ENCODE data around the gene ARHGAP15. TPM values are rescaled to one million over a fixed set of nuclear protein-coding genes. Genes with fewer than 3 reads are reported as not detected.

Gene ARHGAP15
- total RNA-seq, 1 experiment from 2014 or later, result 0.26 TPM

DNA sequence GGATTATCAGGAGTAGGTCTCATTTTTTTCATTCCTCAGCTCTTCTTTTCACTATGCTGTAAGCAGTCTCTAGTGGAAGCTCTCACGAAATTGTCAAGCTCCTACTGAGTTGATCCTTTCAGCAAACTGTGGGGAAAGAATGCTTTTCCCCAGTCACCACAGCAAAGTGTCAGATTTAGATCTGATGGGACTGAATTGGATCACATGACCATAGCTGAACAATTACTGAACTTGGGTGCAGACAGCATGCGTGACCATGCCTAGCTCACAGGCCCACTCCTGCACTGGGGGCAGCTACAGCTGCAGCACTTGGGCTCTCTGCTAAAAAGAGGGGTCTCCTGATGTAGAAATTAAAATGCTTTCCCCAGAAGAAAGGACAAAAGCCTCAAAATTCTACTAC lies 3.1 kb downstream of the ARHGAP15 start:
- Histone ChIP-seq H3K4me1 (no peaks in the 10 kb centered on the region), H3K36me3 (no peaks in the 10 kb centered on the region), H3K27me3 (no peaks in the 10 kb centered on the region), H3K4me3 (no peak overlapping the region), H3K9me3 (replicated peaks) (no peaks in the 10 kb centered on the region; the same call in 1 of the 2 replicates), H3K27ac (no peak overlapping the region)
- DNase-seq, result no peak

DNA sequence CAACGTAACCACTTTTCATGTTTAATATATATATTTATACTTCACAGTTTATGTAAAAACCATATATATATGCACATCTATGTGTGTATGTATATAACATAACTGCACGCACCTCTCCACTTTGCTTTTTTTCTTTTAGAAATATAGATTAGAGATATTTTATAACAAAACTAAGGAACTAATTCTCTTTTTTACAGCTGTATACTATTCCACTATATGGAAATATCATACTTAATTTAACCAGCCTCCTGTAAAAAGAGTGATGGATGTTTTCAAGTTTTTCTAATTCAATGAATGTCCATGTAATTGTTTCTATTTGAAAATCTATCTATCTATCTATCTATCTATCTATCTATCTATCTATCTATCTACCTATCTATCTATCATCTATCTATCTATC lies 4.6 kb downstream of the ARHGAP15 start:
- Histone ChIP-seq H3K9me3 (replicated peaks) (no peaks in the 10 kb centered on the region; the same call in 1 of the 2 replicates), H3K36me3 (no peaks in the 10 kb centered on the region), H3K4me1 (no peaks in the 10 kb centered on the region), H3K27ac (no peak overlapping the region), H3K27me3 (no peaks in the 10 kb centered on the region), H3K4me3 (no peak overlapping the region)
- DNase-seq, result no peak

DNA sequence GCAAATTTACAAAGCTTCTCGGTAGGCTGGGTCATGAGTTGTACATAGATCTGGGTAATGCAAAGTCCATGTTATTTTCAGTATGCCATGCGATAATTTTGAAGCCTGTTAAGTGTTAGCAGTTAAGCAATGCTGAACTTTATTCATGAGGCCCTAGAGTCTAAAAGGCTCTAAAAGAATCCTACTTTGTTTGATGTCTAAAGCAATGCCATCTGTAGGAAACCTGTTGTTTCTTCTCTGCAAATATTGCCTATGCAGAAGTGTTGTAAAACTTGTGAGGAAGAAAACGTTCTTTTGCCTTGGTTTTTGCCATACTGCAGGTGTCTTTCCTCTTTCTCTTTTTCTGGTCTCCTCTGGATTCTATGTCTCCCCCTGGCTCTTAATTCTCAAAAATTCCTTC lies 9.1 kb downstream of the ARHGAP15 start:
- Histone ChIP-seq H3K27ac (no peak overlapping the region), H3K4me3 (no peak overlapping the region), H3K9me3 (replicated peaks) (no peaks in the 10 kb centered on the region), H3K4me1 (no peaks in the 10 kb centered on the region), H3K36me3 (no peaks in the 10 kb centered on the region), H3K27me3 (no peaks in the 10 kb centered on the region)
- DNase-seq, result no peak

DNA sequence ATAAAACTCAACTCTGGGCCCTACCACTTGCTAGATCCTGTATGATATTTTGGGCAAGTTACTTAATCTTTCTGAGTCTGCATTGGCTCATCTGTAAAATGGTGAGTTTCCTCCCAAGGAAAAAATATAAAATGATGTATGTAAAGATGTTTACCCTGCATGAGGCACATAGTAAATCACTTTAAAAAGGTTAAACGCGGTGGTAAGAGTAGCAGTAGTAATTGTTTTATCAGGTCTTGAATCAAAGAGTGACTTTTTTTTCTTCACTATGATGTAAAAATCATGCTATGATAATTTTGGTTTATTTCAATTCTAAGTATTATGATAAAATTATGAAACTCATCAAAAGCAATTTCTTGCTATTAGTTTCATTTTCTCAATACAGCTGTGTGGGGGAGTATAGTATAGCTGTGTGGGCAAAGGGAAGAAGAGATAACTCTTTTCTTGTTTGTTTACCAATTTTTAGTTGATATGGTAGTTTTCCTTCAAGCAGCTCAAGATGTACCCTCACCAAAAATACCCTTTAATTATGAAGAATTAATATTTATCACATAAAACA lies 10.7 kb downstream of the ARHGAP15 start:
- no peaks in the 10 kb centered on the region for H3K27me3 ChIP-seq
- no peaks in the 10 kb centered on the region for H3K36me3 ChIP-seq
- no peaks in the 10 kb centered on the region for H3K9me3 ChIP-seq (replicated peaks)
- no peak overlapping the region for H3K4me3 ChIP-seq
- DNase-seq, result no peak
- H3K27ac ChIP-seq, result no peak overlapping the region
- H3K4me1 ChIP-seq, result no peaks in the 10 kb centered on the region

DNA sequence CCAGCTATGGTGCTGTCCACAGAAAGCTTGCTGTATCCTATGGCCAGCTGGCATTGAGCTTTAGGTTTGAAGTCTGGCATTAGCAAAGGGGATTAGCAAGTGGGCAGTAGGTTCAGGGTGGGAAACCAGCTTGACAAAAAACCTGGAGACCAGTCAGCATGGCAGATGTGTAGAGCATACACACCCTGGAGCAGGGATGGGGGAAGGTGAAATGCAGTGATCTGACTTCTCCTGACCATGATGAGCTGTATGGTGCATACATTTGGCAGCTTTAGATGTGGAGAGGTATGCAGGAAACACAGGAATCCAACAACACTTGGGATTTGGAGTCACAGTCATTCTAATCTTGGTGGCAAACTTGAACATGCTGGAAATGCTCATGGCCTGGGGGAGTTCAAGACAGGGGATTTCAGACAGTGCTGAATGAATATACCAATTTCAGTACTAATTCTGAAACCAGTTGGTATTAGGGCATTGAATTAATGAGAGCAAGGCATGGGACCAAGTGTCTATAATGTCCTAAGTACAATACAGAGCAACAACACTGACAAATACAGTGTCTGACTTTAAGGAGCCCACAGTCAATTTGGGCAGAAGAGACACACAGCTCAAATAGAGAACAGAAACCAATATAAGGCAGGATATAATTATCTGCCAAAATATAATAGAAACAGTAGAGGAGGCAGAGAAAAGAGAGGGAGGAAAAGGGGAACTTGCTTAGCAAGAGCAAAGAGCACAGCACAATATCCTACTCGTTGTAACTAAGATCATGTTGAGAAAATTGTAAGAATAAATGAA lies 11.8 kb downstream of the ARHGAP15 start:
- no peaks in the 10 kb centered on the region for H3K27me3 ChIP-seq
- no peaks in the 10 kb centered on the region for H3K9me3 ChIP-seq (replicated peaks)
- H3K27ac ChIP-seq, result no peak overlapping the region
- no peak for DNase-seq
- H3K4me3 ChIP-seq, result no peak overlapping the region
- no peaks in the 10 kb centered on the region for H3K4me1 ChIP-seq
- no peaks in the 10 kb centered on the region for H3K36me3 ChIP-seq

DNA sequence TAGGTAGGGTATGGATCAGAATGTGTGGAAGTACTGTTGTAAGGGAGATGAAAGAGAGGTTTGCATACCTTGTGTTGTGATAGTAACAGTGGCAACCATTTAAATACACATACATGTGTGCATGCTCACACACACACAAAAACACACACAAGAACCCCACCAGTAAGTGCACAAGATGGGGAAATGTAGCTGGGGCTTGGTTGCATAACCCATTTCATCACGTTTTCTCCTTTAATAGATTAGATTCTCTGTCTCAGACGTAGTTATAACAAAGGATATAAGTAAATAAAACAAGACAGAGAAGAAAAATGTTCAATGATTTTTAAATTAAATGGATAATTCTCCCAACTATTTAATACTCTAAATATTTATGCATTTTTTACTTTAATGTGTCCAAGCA lies 13.4 kb downstream of the ARHGAP15 start:
- no peak overlapping the region for H3K4me3 ChIP-seq
- H3K9me3 ChIP-seq (replicated peaks), result no peaks in the 10 kb centered on the region
- no peaks in the 10 kb centered on the region for H3K36me3 ChIP-seq
- H3K27me3 ChIP-seq, result peaks cover 3% of the 10 kb centered on the region; the same call in 1 of the 2 replicates
- DNase-seq, result no peak
- no peak overlapping the region for H3K27ac ChIP-seq
- no peaks in the 10 kb centered on the region for H3K4me1 ChIP-seq

DNA sequence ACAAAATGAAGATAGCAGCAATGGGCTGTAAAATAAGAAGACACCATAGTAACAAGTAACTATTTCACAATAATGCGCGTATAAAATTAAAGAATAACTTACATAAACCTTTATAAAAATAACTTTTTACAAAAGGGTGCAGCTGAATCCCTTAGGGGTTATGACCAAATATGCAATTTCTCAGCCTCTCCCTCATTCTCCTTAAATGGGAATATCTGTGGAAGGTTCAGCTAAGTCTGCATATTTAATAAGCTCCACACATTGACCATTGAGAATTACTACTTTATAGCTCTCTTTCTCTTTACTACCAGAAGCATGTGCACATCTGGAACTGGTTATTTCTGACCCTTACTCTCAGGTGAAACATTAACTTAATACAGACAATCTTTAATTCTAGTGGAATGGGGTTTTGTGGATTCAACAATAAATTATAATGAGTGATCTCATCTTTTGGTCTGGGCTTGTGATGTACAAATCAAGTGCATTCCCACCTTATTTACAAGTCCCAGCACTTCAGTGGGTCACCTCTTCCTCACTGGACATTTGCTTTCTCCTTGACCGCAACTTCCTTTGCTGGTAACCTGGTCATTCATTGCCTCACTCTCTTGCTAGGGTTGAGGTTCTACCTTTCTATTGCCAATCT lies 15.7 kb downstream of the ARHGAP15 start:
- H3K27me3 ChIP-seq, result peaks cover 3% of the 10 kb centered on the region; the same call in 1 of the 2 replicates
- no peaks in the 10 kb centered on the region for H3K36me3 ChIP-seq
- no peak for DNase-seq
- no peak overlapping the region for H3K4me3 ChIP-seq
- H3K27ac ChIP-seq, result no peak overlapping the region
- H3K9me3 ChIP-seq (replicated peaks), result no peaks in the 10 kb centered on the region
- no peaks in the 10 kb centered on the region for H3K4me1 ChIP-seq

DNA sequence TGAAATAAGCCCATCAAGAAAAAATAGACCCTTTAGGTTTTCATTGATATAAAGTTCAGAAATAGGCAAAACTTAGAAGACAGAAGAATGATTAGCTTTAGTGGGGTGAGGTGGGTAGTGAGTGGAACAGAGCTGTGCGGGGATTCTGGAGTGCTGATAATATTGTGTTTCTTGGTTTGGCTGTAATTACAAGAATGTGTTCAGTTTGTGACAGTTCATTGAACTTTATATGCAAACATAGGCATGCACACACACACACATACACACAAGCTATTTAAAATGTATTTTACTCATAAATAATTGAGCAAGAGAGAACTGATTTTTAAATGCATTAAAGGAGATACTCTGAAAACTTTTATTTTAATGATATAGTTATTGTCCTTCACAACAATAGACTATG lies 17.1 kb downstream of the ARHGAP15 start:
- Histone ChIP-seq H3K4me3 (no peak overlapping the region), H3K9me3 (replicated peaks) (no peaks in the 10 kb centered on the region), H3K27ac (no peak overlapping the region), H3K36me3 (no peaks in the 10 kb centered on the region), H3K27me3 (peaks cover 3% of the 10 kb centered on the region; the same call in 1 of the 2 replicates), H3K4me1 (no peaks in the 10 kb centered on the region)
- DNase-seq, result no peak

DNA sequence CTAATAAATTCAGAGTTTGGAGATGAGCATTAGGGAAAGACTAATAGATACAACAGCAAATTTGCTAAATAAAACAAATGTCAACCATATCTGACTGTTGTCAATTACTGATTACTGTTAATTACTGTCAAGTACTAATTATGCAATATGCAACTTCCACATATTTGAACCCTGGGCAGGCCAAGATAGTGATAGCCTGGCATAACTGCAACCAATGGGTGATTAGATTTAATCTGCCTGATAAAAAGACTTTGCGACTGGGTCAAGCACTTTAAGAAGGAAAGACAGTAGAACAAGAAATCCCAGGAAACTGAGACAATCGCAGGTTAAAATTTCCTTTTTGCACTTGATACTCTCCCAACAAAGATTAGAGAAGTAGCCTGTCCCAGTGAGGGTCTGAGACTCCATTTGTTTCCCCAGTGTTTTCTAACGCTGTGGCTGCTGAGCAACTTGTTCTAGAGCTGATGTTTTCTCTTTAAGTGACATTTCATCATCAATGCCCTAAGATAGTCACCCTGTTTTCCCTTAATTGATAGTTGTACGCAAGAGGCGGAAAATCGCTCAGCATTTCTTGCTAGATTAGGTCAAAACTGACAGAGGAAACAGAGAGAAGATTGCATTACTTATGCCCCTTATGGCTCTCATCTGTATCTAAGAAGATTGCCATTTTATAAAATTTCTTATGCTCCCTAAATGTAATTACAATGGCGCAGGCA lies 17.8 kb downstream of the ARHGAP15 start:
- no peaks in the 10 kb centered on the region for H3K9me3 ChIP-seq (replicated peaks)
- no peak overlapping the region for H3K4me3 ChIP-seq
- H3K27ac ChIP-seq, result no peak overlapping the region
- H3K27me3 ChIP-seq, result peaks cover 3% of the 10 kb centered on the region; the same call in 1 of the 2 replicates
- no peak for DNase-seq
- no peaks in the 10 kb centered on the region for H3K4me1 ChIP-seq
- H3K36me3 ChIP-seq, result no peaks in the 10 kb centered on the region

DNA sequence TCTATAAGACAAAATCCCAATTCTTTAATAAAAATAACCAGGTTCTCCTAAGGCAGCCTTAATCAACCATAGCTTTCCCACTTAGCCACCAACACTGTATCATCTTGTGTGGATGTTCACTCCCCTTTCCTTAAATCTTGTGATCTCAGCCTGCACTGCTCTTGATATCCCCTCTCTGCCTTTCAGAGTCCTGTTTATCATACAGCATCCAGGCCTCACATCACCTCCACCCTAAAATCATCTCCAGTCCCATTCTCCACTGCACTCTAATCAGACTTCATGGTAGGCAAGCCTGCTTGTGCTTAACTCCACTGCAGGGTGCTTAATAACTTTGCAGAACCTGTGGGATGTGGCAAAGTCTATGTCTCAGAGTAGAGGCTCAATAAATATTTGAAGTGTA lies 18.8 kb downstream of the ARHGAP15 start:
- Histone ChIP-seq H3K27me3 (peaks cover 3% of the 10 kb centered on the region; the same call in 1 of the 2 replicates), H3K4me3 (no peak overlapping the region), H3K4me1 (no peaks in the 10 kb centered on the region), H3K36me3 (no peaks in the 10 kb centered on the region), H3K27ac (no peak overlapping the region), H3K9me3 (replicated peaks) (no peaks in the 10 kb centered on the region)
- DNase-seq, result no peak

DNA sequence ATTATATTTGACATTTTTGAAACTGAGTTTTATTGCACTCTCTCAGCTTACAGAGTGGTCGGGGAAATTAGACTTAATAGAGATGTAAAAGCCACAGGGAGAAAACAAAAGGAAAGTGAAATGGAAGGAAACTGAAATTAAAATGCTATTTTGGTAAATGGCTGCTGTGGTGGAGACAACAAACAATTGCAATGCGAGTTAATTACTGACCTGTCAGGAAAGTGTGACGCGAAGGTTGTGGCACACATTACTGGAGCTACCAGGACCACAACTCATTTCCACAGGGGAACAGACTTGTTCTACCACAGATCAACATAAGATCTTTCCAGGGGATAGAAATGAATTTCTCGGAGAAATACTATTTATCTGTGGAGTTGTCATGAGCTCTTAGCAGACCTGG lies 19.5 kb downstream of the ARHGAP15 start:
- Histone ChIP-seq H3K9me3 (replicated peaks) (no peaks in the 10 kb centered on the region), H3K27ac (no peak overlapping the region), H3K27me3 (peaks cover 3% of the 10 kb centered on the region; the same call in 1 of the 2 replicates), H3K4me1 (no peaks in the 10 kb centered on the region), H3K36me3 (no peaks in the 10 kb centered on the region), H3K4me3 (no peak overlapping the region)
- DNase-seq, result no peak

DNA sequence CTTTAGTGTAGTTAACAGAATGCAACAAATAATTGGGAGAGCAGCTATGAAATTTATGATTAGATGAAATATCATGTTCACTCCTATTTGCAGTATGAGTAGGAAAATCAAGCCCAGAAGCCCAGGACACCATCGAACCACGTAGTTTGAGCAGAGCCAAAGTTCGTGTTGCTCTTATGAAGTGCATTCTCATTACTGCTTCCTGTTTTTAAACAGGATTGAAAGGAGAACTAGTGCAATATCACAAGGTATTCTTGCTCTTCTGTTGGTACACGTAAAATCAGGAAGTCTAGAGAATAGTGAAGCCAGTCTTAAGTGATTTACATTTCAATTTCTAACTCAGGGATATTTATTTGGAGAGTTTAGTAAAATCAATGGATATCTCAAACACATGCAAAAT lies 21.1 kb downstream of the ARHGAP15 start:
- peaks cover 3% of the 10 kb centered on the region; the same call in 1 of the 2 replicates for H3K27me3 ChIP-seq
- H3K4me1 ChIP-seq, result no peaks in the 10 kb centered on the region
- no peaks in the 10 kb centered on the region for H3K9me3 ChIP-seq (replicated peaks)
- DNase-seq, result no peak
- H3K4me3 ChIP-seq, result no peak overlapping the region
- no peak overlapping the region for H3K27ac ChIP-seq
- no peaks in the 10 kb centered on the region for H3K36me3 ChIP-seq

DNA sequence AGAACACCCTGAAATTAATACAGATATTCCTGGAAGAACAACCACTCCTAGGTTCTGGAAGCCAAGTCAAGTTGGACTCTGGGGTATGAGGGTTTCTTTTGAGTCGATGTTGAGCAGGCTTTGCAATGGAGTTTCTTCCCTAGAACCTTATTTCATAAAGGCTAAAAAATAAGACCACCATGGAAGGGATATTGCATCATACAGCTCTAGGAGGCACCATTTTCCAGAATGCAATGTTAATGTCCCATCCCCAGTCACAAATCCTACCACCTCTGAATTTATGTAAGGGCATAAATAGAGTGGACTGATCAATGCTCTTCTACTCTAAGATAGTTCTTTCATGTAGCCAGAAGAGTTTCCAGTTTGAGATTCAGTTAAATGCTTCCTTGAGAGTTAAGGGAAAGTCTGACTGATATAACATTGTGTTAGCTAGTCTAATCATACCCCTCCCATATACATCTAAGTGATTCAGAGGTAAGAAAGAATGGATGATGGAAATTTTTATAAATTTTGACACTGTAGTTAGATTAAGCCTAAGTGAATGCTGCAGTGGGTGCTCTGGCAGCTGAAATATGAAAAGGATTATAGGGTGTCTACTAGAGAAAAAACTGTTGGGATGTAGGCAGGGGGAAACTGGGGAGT lies 22.0 kb downstream of the ARHGAP15 start:
- no peak overlapping the region for H3K27ac ChIP-seq
- no peak overlapping the region for H3K4me3 ChIP-seq
- no peaks in the 10 kb centered on the region for H3K36me3 ChIP-seq
- H3K9me3 ChIP-seq (replicated peaks), result no peaks in the 10 kb centered on the region
- H3K4me1 ChIP-seq, result no peaks in the 10 kb centered on the region
- H3K27me3 ChIP-seq, result peaks cover 3% of the 10 kb centered on the region; the same call in 1 of the 2 replicates
- no peak for DNase-seq

DNA sequence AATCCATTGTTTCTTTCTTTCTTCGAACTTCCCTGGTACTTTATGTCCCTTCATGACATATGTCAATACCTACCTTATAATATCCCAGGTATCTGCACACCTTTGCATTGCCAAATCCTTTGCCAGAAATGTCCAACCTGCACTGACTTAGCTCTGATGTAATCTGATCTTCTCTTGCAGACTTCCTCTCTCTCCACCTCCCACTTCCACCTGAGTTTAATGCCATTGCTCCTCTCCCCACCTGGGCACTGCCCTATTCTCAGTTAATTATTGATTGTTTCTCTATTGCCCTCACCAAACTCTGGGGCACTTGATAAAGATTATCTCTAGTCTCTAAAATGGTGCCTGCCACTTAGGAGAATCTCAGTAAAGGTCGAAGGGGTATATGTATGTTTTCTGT lies 23.0 kb downstream of the ARHGAP15 start:
- Histone ChIP-seq H3K27ac (no peak overlapping the region), H3K36me3 (no peaks in the 10 kb centered on the region), H3K27me3 (peaks cover 2% of the 10 kb centered on the region; the same call in 1 of the 2 replicates), H3K4me1 (no peaks in the 10 kb centered on the region), H3K9me3 (replicated peaks) (no peaks in the 10 kb centered on the region), H3K4me3 (no peak overlapping the region)
- no peak for DNase-seq
